MCF 10A (cell line): ENCODE data around the gene ZNF692. TPM values are rescaled to one million over a fixed set of nuclear protein-coding genes. Genes with fewer than 3 reads are reported as not detected.

Experiments used
- BruUV-seq: library from RNA; stranded (reverse); fragments of 400-500 nt; replicated peaks from 2 replicates; lab custom pipeline; 2021; lab: Mats Ljungman, UMichigan
- CTCF ChIA-PET: fragments of 300-600 bp; sonication (Branson Sonifier 250); formaldehyde crosslinking; extraction: SDS; loops from one replicate; lab custom pipeline; 2021; ENCODE audit warnings: antibody characterized with exemption, inconsistent platforms; lab: Yijun Ruan, JAX
- POLR2A ChIA-PET: fragments of 300-600, 350-650 bp; sonication (Branson Sonifier 250); formaldehyde crosslinking; extraction: SDS; loops from one replicate; lab custom pipeline; 2020; ENCODE audit warnings: antibody characterized with exemption, inconsistent platforms; lab: Yijun Ruan, JAX
- DNase-seq: peaks from one replicate; pipeline ENCODE4 v3.0.0-alpha.2; 2018; ENCODE audit not compliant: unreplicated experiment
- H3K27ac Mint-ChIP-seq: one replicate; pipeline ENCODE4 v1.8.0; 2022; ENCODE audit warnings: mild to moderate bottlenecking, low read depth, mixed read lengths; ENCODE audit not compliant: unreplicated experiment
- H3K27me3 Mint-ChIP-seq: one replicate; pipeline ENCODE4 v1.8.0; 2022; ENCODE audit warnings: mixed read lengths; ENCODE audit not compliant: insufficient read depth, unreplicated experiment
- H3K36me3 Mint-ChIP-seq: one replicate; pipeline ENCODE4 v1.8.0; 2022; ENCODE audit warnings: mild to moderate bottlenecking, moderate library complexity, mixed read lengths; ENCODE audit not compliant: insufficient read depth, unreplicated experiment
- H3K4me1 Mint-ChIP-seq: one replicate; pipeline ENCODE4 v1.8.0; 2022; ENCODE audit warnings: mixed read lengths; ENCODE audit not compliant: insufficient read depth, unreplicated experiment
- H3K4me3 Mint-ChIP-seq: one replicate; pipeline ENCODE4 v1.8.0; 2022; ENCODE audit warnings: mild to moderate bottlenecking, moderate library complexity, mixed read lengths; ENCODE audit not compliant: unreplicated experiment
- H3K9me3 Mint-ChIP-seq: one replicate; pipeline ENCODE4 v1.8.0; 2022; ENCODE audit warnings: mixed read lengths; ENCODE audit not compliant: unreplicated experiment
- intact Hi-C: fragments of 100-400 bp; cut with micrococcal nuclease; formaldehyde crosslinking; loops from 2 replicates; pipeline ENCODE4 v1.14.1; 2022
- total RNA-seq: library from RNA; stranded (reverse); gene quantifications from 2 replicates; pipeline ENCODE4 v1.2.3, GENCODE V29; 2022
- TF ChIP-seq, protein P1 (sequence below): fragments of 200-600 bp; IDR thresholded peaks from one replicate; pipeline ENCODE4 v1.8.0; 2022; ENCODE audit warnings: antibody characterized with exemption, mild to moderate bottlenecking; ENCODE audit not compliant: unreplicated experiment

ZNF692 gene
- total RNA-seq, 1 experiment from 2014 or later = 103 TPM

DNA sequence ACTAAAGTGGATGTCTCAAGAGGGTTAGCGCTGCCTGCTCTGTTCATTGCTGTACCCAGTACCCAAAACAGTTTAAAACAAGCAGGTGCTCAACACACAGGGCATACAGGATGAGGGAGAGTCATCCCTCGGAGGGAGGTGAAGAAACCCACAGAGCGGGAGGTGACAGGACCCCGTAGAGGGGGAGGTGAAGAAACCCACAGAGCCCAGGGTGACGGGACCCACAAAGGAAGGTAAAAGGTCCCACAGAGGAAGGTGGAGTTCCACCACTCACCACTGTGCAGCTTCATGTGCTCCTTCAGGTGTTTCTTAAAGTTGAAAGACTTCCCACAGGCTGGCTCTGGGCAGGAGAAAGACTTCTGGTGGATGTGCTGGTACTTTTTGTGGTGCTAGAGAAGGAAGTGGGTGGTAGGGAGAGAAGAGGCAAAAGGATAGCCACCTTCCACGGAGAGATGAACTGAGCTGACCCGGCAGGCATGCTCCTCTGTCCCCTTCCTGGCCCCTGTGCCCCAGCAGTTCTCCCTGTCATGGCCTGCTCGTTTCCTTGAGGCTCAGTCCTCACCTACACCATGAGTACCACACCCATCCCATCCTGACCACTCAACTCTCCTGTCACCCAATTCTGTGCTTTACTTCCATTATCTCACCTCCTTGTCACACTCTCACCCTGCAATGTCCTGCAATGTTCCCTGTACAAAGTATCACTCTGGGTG is 5.1 kb downstream of the ZNF692 start:
- Mint-ChIP-seq H3K27ac (no peak overlapping the region), H3K4me1 (peaks cover 14% of the 10 kb centered on the region), H3K9me3 (no peaks in the 10 kb centered on the region), H3K27me3 (no peaks in the 10 kb centered on the region), H3K36me3 (peaks cover 25% of the 10 kb centered on the region), H3K4me3 (no peak overlapping the region)
- no peak for DNase-seq
- ChIA-PET POLR2A (interaction anchor here (5.7 kb wide), 1 partner anchor 14 kb away, joined by 55 read pairs; the partner anchor contains the start of gene ZNF672), CTCF (interaction anchor here (1.0 kb wide), 1 partner anchor 14 kb away, joined by 3 read pairs; no protein-coding TSS in a partner anchor)
- BruUV-seq = no TSS peak
- intact Hi-C loops = no loop called here
- TF ChIP-seq, protein P1, sequence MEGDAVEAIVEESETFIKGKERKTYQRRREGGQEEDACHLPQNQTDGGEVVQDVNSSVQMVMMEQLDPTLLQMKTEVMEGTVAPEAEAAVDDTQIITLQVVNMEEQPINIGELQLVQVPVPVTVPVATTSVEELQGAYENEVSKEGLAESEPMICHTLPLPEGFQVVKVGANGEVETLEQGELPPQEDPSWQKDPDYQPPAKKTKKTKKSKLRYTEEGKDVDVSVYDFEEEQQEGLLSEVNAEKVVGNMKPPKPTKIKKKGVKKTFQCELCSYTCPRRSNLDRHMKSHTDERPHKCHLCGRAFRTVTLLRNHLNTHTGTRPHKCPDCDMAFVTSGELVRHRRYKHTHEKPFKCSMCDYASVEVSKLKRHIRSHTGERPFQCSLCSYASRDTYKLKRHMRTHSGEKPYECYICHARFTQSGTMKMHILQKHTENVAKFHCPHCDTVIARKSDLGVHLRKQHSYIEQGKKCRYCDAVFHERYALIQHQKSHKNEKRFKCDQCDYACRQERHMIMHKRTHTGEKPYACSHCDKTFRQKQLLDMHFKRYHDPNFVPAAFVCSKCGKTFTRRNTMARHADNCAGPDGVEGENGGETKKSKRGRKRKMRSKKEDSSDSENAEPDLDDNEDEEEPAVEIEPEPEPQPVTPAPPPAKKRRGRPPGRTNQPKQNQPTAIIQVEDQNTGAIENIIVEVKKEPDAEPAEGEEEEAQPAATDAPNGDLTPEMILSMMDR = no peak

- Mint-ChIP-seq H3K36me3 (peaks cover 32% of the 10 kb centered on the region), H3K27me3 (no peaks in the 10 kb centered on the region), H3K4me3 (no peak overlapping the region), H3K27ac (no peak overlapping the region), H3K9me3 (no peaks in the 10 kb centered on the region), H3K4me1 (peaks cover 16% of the 10 kb centered on the region)
- TF ChIP-seq, protein P1 = no peak
- no peak for DNase-seq
- intact Hi-C loops = no loop called here
- POLR2A ChIA-PET = interaction anchor here (5.7 kb wide), 1 partner anchor 13 kb away, joined by 55 read pairs; the partner anchor contains the start of gene ZNF672
- BruUV-seq = no TSS peak
- CTCF ChIA-PET = interaction anchor here (0.6 to 1.6 kb wide), 4 partner anchors 14 to 74 kb away, joined by 3 to 5 read pairs (median 3); no protein-coding TSS in a partner anchor
These were observed 6.1 kb downstream of the ZNF692 start for GRCh38 chr1:248852481-248853405.

GRCh38 chr1:248851390-248851789 is 7.5 kb downstream of the ZNF692 start:
- ChIA-PET CTCF (interaction anchor here (0.6 to 2.5 kb wide), 6 partner anchors 10 to 1429 kb away, joined by 3 to 10 read pairs (median 4); partner anchors contain the start of gene ZNF672), POLR2A (interaction anchor here (0.7 to 5.7 kb wide), 4 partner anchors 11 to 156 kb away, joined by 3 to 55 read pairs (median 4); partner anchors contain the start of gene ZNF672)
- intact Hi-C loops = no loop called here
- Mint-ChIP-seq H3K27me3 (no peaks in the 10 kb centered on the region), H3K36me3 (peaks cover 39% of the 10 kb centered on the region), H3K4me1 (peaks cover 10% of the 10 kb centered on the region), H3K4me3 (no peak overlapping the region), H3K27ac (no peak overlapping the region), H3K9me3 (no peaks in the 10 kb centered on the region)
- TF ChIP-seq, protein P1 = no peak
- BruUV-seq = no TSS peak
- DNase-seq = no peak
